ENCODE results near the gene ZNF710.

Gene ZNF710

DNA sequence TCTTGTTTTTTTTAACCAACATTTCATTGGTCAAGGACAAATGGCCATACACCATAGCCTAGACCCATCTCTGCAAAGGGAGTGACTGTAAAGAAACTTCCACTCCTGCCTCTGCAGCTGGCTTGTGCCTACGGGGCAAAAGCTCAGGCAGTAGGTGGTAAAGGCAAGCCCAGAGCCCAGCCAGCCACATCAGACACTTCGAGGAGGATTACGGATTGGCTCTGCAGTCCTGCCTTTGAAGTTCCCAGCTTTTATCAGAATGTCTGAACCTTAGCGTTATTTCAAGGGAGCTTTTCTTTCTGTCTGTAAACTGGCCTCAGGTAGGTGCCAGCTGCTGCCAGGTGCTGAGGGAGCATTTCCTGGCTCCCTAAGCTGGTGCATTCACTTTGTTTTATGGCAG, 15.6 kb downstream of the ZNF710 start:
- no peak overlapping the region for H2BK5ac ChIP-seq (ENCODE audit: low read length)
- no peak overlapping the region for H3K27ac ChIP-seq (ENCODE audit: low read depth, low read length)
- no peak overlapping the region for H3K18ac ChIP-seq (ENCODE audit: low read length)
- no peak overlapping the region for H3K4me2 ChIP-seq (ENCODE audit: low read length)
- H3K4ac ChIP-seq (ENCODE audit: low read depth, low read length): no peak overlapping the region
- DNase-seq: no peak
- WGBS (ENCODE audit: extremely low coverage, insufficient coverage, low lambda C conversion rate): no CpG with 5 or more reads among the region's 4 CpGs
- H3K36me3 ChIP-seq (ENCODE audit: control insufficient read depth, insufficient read depth, low read length): no peaks in the 10 kb centered on the region
- no peak overlapping the region for H4K5ac ChIP-seq (ENCODE audit: low read length)
- no peak overlapping the region for H2BK120ac ChIP-seq (ENCODE audit: low read depth, low read length)
- peaks cover 3% of the 10 kb centered on the region for H3K4me1 ChIP-seq (ENCODE audit: control insufficient read depth, low read depth, low read length)
- H3K56ac ChIP-seq (ENCODE audit: low read length): no peak overlapping the region
- no peak overlapping the region for H2BK15ac ChIP-seq (replicated peaks; ENCODE audit: low read depth)
- H3K4me3 ChIP-seq (ENCODE audit: low read length): no peak overlapping the region
- no peaks in the 10 kb centered on the region for H3K27me3 ChIP-seq (ENCODE audit: insufficient read depth, low read length, poor library complexity)
- H4K8ac ChIP-seq (ENCODE audit: low read depth, low read length): no peak overlapping the region
- H3K23ac ChIP-seq (ENCODE audit: low read length): no peak overlapping the region
- H3K9ac ChIP-seq (ENCODE audit: low read length): no peak overlapping the region
- no peak overlapping the region for H2AK5ac ChIP-seq (ENCODE audit: low read length)
- H3K79me1 ChIP-seq (ENCODE audit: low read length): peaks cover 32% of the 10 kb centered on the region
- H3K79me2 ChIP-seq (ENCODE audit: control insufficient read depth, insufficient read depth, low read length): peaks cover 46% of the 10 kb centered on the region

DNA sequence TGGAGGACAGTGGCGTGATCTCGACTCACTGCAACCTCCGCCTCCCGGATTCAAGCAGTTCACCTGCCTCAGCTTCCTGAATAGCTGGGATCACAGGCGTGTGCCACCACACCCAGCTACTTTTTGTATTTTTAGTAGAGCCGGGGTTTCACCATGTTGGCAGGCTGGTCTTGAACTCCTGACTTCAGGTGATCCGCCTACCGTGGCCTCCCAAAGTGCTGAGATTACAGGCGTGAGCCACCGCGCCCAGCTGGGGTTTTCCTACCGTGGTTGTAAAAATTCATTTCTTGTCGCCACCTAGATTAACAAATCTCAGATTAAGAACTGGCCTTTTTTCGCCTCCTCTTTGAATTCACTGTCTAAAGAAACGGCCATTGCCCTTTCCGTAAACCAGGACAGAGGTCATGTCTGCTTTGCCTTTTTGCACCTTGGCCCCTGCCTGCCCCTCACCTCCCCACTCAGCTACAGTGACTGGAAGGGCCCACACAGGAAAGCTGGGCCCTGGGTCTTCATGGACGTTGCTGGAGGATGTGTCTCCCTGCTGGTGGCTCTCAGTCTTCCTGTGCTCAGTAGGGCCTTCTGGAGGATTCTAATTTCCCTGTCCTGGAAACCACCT, 17.2 kb downstream of the ZNF710 start:
- no peak overlapping the region for H3K18ac ChIP-seq (ENCODE audit: low read length)
- H3K9ac ChIP-seq (ENCODE audit: low read length): peak overlapping the region; percentile 4
- H3K23ac ChIP-seq (ENCODE audit: low read length): no peak overlapping the region
- H4K5ac ChIP-seq (ENCODE audit: low read length): no peak overlapping the region
- H3K36me3 ChIP-seq (ENCODE audit: control insufficient read depth, insufficient read depth, low read length): no peaks in the 10 kb centered on the region
- H3K27me3 ChIP-seq (ENCODE audit: insufficient read depth, low read length, poor library complexity): no peaks in the 10 kb centered on the region
- H2BK120ac ChIP-seq (ENCODE audit: low read depth, low read length): no peak overlapping the region
- no peak overlapping the region for H3K4ac ChIP-seq (ENCODE audit: low read depth, low read length)
- no peak for DNase-seq
- H2BK5ac ChIP-seq (ENCODE audit: low read length): no peak overlapping the region
- H4K8ac ChIP-seq (ENCODE audit: low read depth, low read length): no peak overlapping the region
- no peak overlapping the region for H3K4me2 ChIP-seq (ENCODE audit: low read length)
- H3K79me2 ChIP-seq (ENCODE audit: control insufficient read depth, insufficient read depth, low read length): peaks cover 44% of the 10 kb centered on the region
- no peak overlapping the region for H3K27ac ChIP-seq (ENCODE audit: low read depth, low read length)
- peaks cover 3% of the 10 kb centered on the region for H3K4me1 ChIP-seq (ENCODE audit: control insufficient read depth, low read depth, low read length)
- peaks cover 33% of the 10 kb centered on the region for H3K79me1 ChIP-seq (ENCODE audit: low read length)
- no peak overlapping the region for H2AK5ac ChIP-seq (ENCODE audit: low read length)
- WGBS (ENCODE audit: extremely low coverage, insufficient coverage, low lambda C conversion rate): no CpG with 5 or more reads among the region's 17 CpGs
- H2BK15ac ChIP-seq (replicated peaks; ENCODE audit: low read depth): no peak overlapping the region
- no peak overlapping the region for H3K4me3 ChIP-seq (ENCODE audit: low read length)
- H3K56ac ChIP-seq (ENCODE audit: low read length): peak overlapping the region; percentile 37

DNA sequence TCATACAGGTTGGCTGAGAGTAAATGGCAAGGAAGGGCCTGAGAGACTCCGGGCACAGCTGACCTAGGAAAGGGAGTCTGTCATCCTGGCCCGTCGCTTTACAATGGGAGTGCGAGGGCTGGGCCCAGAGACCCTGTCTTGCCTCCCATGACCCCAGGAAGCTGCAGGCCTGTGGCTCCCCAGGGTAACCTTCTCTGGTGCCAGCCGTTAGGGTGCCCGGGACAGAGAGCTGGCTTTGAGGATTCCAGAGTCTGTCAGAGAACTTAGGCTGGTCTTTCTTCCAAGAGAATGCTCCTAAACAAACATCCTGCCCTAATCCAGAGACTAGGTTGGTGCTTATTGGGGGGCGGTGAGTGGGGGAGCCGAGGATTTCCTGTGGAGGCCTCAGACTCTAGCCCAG, 18.5 kb downstream of the ZNF710 start:
- H3K27ac ChIP-seq (ENCODE audit: low read depth, low read length): no peak overlapping the region
- no peaks in the 10 kb centered on the region for H3K27me3 ChIP-seq (ENCODE audit: insufficient read depth, low read length, poor library complexity)
- no peak overlapping the region for H3K4ac ChIP-seq (ENCODE audit: low read depth, low read length)
- peaks cover 30% of the 10 kb centered on the region for H3K79me1 ChIP-seq (ENCODE audit: low read length)
- no peak overlapping the region for H3K4me3 ChIP-seq (ENCODE audit: low read length)
- H3K23ac ChIP-seq (ENCODE audit: low read length): no peak overlapping the region
- H4K8ac ChIP-seq (ENCODE audit: low read depth, low read length): no peak overlapping the region
- no CpG with 5 or more reads among the region's 8 CpGs for WGBS (ENCODE audit: extremely low coverage, insufficient coverage, low lambda C conversion rate)
- no peak overlapping the region for H3K18ac ChIP-seq (ENCODE audit: low read length)
- no peak overlapping the region for H3K4me2 ChIP-seq (ENCODE audit: low read length)
- H2AK5ac ChIP-seq (ENCODE audit: low read length): no peak overlapping the region
- H3K79me2 ChIP-seq (ENCODE audit: control insufficient read depth, insufficient read depth, low read length): peaks cover 43% of the 10 kb centered on the region
- peaks cover 3% of the 10 kb centered on the region for H3K4me1 ChIP-seq (ENCODE audit: control insufficient read depth, low read depth, low read length)
- no peak overlapping the region for H2BK15ac ChIP-seq (replicated peaks; ENCODE audit: low read depth)
- H3K9ac ChIP-seq (ENCODE audit: low read length): peak overlapping the region; percentile 18
- H2BK120ac ChIP-seq (ENCODE audit: low read depth, low read length): no peak overlapping the region
- H4K5ac ChIP-seq (ENCODE audit: low read length): no peak overlapping the region
- H3K36me3 ChIP-seq (ENCODE audit: control insufficient read depth, insufficient read depth, low read length): no peaks in the 10 kb centered on the region
- DNase-seq: no peak
- H2BK5ac ChIP-seq (ENCODE audit: low read length): no peak overlapping the region
- H3K56ac ChIP-seq (ENCODE audit: low read length): peak overlapping the region; percentile 65

DNA sequence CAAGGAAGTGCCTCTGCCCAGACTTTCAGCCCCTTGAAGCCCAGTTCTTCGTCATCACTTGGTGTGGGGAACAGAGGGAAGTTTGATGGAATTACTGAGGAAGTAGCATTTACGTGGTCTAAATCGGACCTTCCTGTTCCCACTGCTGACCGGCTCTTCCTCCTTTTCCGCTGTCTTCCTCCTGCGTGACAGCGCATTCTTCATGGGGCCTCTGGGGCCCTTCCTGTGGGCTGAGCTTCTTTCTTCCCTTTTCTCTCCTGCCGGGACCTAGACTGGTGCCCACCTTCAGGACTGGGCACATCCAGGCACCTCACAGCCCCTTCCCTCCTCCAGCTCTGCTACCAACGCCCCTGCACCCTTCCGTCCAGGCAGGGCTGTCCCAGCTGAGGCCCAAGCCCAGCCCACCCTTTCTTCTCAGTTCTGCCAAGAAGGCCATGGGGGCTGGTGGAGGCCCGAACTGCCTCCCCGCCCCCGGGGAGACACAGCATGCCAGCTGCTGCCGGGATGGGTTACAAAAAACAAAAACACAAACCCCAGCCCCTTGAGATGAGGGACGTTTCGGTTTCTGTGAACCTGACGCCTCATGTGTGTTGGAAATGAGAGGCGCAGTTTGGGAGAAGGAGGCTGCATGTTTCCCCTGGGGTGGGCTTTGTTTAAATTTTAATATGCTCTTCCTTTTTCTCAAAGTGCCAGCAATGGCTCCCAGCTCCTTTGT, 19.1 kb downstream of the ZNF710 start:
- Histone ChIP-seq H3K9ac (ENCODE audit: low read length) (peak overlapping the region; percentile 18), H3K4me1 (ENCODE audit: control insufficient read depth, low read depth, low read length) (peaks cover 3% of the 10 kb centered on the region), H3K23ac (ENCODE audit: low read length) (no peak overlapping the region), H2BK15ac (replicated peaks; ENCODE audit: low read depth) (no peak overlapping the region), H3K56ac (ENCODE audit: low read length) (peak overlapping the region; percentile 65), H3K36me3 (ENCODE audit: control insufficient read depth, insufficient read depth, low read length) (no peaks in the 10 kb centered on the region), H4K8ac (ENCODE audit: low read depth, low read length) (no peak overlapping the region), H2AK5ac (ENCODE audit: low read length) (no peak overlapping the region), H3K27me3 (ENCODE audit: insufficient read depth, low read length, poor library complexity) (no peaks in the 10 kb centered on the region), H3K18ac (ENCODE audit: low read length) (no peak overlapping the region), H3K4me2 (ENCODE audit: low read length) (no peak overlapping the region), H4K5ac (ENCODE audit: low read length) (no peak overlapping the region), H3K27ac (ENCODE audit: low read depth, low read length) (no peak overlapping the region), H3K79me1 (ENCODE audit: low read length) (peaks cover 31% of the 10 kb centered on the region), H3K4me3 (ENCODE audit: low read length) (no peak overlapping the region), H2BK120ac (ENCODE audit: low read depth, low read length) (no peak overlapping the region), H3K79me2 (ENCODE audit: control insufficient read depth, insufficient read depth, low read length) (peaks cover 44% of the 10 kb centered on the region), H3K4ac (ENCODE audit: low read depth, low read length) (no peak overlapping the region), H2BK5ac (ENCODE audit: low read length) (no peak overlapping the region)
- DNase-seq: no peak
- WGBS (ENCODE audit: extremely low coverage, insufficient coverage, low lambda C conversion rate): no CpG with 5 or more reads among the region's 18 CpGs

DNA sequence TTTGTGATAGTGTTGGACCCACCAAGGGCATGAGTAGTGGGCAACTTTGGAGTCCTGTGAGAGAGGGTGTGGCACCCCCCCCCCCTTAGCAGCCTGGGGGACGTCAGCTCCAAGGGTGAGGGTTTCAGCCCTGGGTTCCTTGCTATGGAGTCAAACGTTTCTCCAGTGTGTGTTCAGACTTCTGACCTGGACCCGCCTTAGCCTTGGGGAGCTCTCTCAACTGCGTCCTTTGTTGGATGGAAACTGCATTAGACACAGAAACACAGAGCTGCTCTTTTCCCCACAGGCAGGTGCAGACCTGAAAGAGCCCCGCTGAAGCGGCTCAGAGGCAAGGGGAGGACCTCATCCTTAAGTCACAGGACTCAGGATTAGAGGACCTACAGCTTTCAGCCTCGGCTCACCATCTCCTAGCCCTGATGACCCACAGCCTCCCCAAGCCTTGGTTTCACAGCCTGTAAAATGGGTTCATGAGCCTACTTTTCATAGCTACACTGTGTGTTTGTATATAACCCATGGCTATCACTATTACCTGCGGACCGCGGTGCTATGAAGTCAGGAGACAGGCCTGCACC, 19.9 kb downstream of the ZNF710 start:
- Histone ChIP-seq H3K4me3 (ENCODE audit: low read length) (no peak overlapping the region), H4K8ac (ENCODE audit: low read depth, low read length) (no peak overlapping the region), H3K4me1 (ENCODE audit: control insufficient read depth, low read depth, low read length) (peaks cover 3% of the 10 kb centered on the region), H4K5ac (ENCODE audit: low read length) (no peak overlapping the region), H3K79me2 (ENCODE audit: control insufficient read depth, insufficient read depth, low read length) (peaks cover 43% of the 10 kb centered on the region), H3K79me1 (ENCODE audit: low read length) (peaks cover 29% of the 10 kb centered on the region), H3K9ac (ENCODE audit: low read length) (no peak overlapping the region), H3K23ac (ENCODE audit: low read length) (no peak overlapping the region), H2BK15ac (replicated peaks; ENCODE audit: low read depth) (no peak overlapping the region), H3K27me3 (ENCODE audit: insufficient read depth, low read length, poor library complexity) (no peaks in the 10 kb centered on the region), H3K56ac (ENCODE audit: low read length) (no peak overlapping the region), H3K4ac (ENCODE audit: low read depth, low read length) (no peak overlapping the region), H3K4me2 (ENCODE audit: low read length) (no peak overlapping the region), H3K36me3 (ENCODE audit: control insufficient read depth, insufficient read depth, low read length) (no peaks in the 10 kb centered on the region), H2AK5ac (ENCODE audit: low read length) (no peak overlapping the region), H2BK5ac (ENCODE audit: low read length) (no peak overlapping the region), H3K27ac (ENCODE audit: low read depth, low read length) (no peak overlapping the region), H2BK120ac (ENCODE audit: low read depth, low read length) (no peak overlapping the region), H3K18ac (ENCODE audit: low read length) (no peak overlapping the region)
- WGBS (ENCODE audit: extremely low coverage, insufficient coverage, low lambda C conversion rate): no CpG with 5 or more reads among the region's 10 CpGs
- DNase-seq: no peak

Data from mesendoderm (in vitro differentiated cells).